Measurements from ENCODE around the gene KRT1. TPM values are rescaled to one million over a fixed set of nuclear protein-coding genes. Genes with fewer than 3 reads are reported as not detected.

Gene KRT1
- total RNA-seq, 5 donors from 2014 or later (not counting 1 experiment from before 2014, with no cell fraction given): 0.19 to 57.7 (median 10.0) TPM

DNA sequence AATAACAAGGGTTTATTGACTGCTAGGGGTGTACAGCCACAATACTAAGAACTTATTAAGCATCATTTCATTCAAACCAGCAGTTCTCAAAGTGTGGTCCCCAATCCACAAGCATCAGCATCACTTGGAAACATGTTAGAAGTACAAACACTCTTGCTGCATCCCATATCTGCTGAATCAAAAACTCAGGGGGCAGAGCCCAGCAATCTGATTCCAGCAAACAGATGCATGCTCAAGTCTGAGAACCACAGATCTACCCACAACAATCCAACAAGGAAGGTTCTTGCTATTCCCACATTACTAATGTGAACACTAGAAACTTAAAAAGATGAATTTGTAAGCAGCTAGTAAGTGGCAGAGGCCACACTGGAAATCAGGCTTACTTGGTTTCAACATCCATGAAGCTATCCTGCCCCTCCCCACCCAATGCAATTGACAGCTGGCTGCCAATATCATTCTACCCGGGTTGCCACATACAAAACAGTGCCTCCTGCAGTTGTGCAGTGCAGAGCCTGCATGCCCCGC lies 16.9 kb upstream of the KRT1 start:
- DNase-seq (no peak), ATAC-seq (replicated peaks in 1 of 4) (no peak)
- CTCF ChIA-PET: no interaction called here
- POLR2A ChIA-PET: no interaction called here
- H3K4me1 ChIP-seq (ENCODE audit: control insufficient read depth in 1 of 2, extremely low read depth in 1 of 2, insufficient read depth in 2 of 2, low read length in 2 of 2): peaks cover 0 to 3% of the 10 kb centered on the region in 2 experiments
- no peak overlapping the region for H3K4me3 ChIP-seq (ENCODE audit: control insufficient read depth in 1 of 2, extremely low read depth in 1 of 2, low read length in 1 of 2)
- Mint-ChIP-seq H3K36me3 (no peaks in the 10 kb centered on the region), H3K9me3 (no peaks in the 10 kb centered on the region), H3K27me3 (peaks cover 8 to 18% of the 10 kb centered on the region in 2 donors), H3K4me1 (peaks cover 10 to 13% (median 13%) of the 10 kb centered on the region in 3 donors), H3K4me3 (no peak overlapping the region), H3K27ac (no peak overlapping the region)
- no peaks in the 10 kb centered on the region for H3K36me3 ChIP-seq (ENCODE audit: control insufficient read depth in 2 of 2, extremely low read depth in 1 of 2, insufficient read depth in 1 of 2, low read length in 1 of 2)
- no peak overlapping the region for H3K27ac ChIP-seq (ENCODE audit: low read length)
- peaks cover 0 to 37% of the 10 kb centered on the region in 2 experiments for H3K27me3 ChIP-seq (replicated peaks in 1 of 2; ENCODE audit: control insufficient read depth in 2 of 2, extremely low read depth in 1 of 2, insufficient read depth in 2 of 2, low read length in 1 of 2)
- 33% methylated on average over 1 of the region's 2 CpGs for WGBS (ENCODE audit: insufficient coverage)
- no peaks in the 10 kb centered on the region for H3K9me3 ChIP-seq

DNA sequence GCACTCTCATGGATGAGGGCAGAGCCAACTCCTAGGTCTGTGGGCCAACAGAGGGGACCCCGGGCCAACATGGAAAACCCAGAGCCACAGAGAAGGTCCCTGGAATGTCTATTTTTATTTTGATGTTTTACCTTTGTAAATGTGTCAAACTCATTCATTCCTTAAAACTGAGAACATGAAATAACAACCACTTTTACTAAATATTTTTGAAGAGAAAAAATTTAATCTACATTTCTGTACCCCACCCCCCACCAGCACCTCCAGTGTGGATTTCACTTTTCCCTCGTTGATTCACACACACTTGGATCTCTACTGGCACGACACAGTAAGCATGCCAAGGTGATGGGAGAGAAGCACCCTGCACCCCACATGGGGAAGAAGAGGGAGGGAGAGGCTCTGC lies 16.4 kb upstream of the KRT1 start:
- WGBS (ENCODE audit: insufficient coverage): no CpG with 5 or more reads among the region's 3 CpGs
- Mint-ChIP-seq H3K4me1 (peaks cover 16 to 19% (median 18%) of the 10 kb centered on the region in 3 donors), H3K9me3 (no peaks in the 10 kb centered on the region), H3K4me3 (no peak overlapping the region), H3K27ac (no peak overlapping the region), H3K27me3 (peaks cover 3 to 14% of the 10 kb centered on the region in 2 donors), H3K36me3 (no peaks in the 10 kb centered on the region)
- DNase-seq (no peak), ATAC-seq (replicated peaks in 1 of 4) (no peak)
- Histone ChIP-seq H3K36me3 (ENCODE audit: control insufficient read depth in 2 of 2, extremely low read depth in 1 of 2, insufficient read depth in 1 of 2, low read length in 1 of 2) (no peaks in the 10 kb centered on the region), H3K4me3 (ENCODE audit: control insufficient read depth in 1 of 2, extremely low read depth in 1 of 2, low read length in 1 of 2) (no peak overlapping the region), H3K9me3 (no peaks in the 10 kb centered on the region), H3K4me1 (ENCODE audit: control insufficient read depth in 1 of 2, extremely low read depth in 1 of 2, insufficient read depth in 2 of 2, low read length in 2 of 2) (peaks cover 3 to 9% of the 10 kb centered on the region in 2 experiments), H3K27ac (ENCODE audit: low read length) (no peak overlapping the region), H3K27me3 (replicated peaks in 1 of 2; ENCODE audit: control insufficient read depth in 2 of 2, extremely low read depth in 1 of 2, insufficient read depth in 2 of 2, low read length in 1 of 2) (peaks cover 0 to 38% of the 10 kb centered on the region in 2 experiments)
- CTCF ChIA-PET: no interaction called here
- POLR2A ChIA-PET: no interaction called here

DNA sequence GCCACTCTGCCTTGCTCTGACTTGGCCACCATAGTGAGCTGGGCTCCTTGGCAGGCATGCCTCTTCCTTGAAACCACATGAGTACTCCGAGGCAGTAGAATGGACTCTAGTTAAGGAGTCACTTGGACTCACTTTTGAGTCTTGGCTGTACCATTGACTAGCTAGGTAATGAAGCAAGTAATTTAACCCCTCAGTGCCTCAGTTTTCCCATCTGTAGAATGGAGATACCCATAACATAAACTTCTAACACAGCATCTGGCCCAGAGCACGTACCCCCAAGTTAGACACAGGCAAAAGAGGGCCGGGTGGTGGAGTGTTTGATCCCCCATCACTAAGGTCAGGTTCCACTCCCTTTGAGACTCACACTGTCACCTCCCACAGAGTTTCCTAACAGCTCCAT lies 14.8 kb upstream of the KRT1 start:
- CTCF ChIA-PET: no interaction called here

DNA sequence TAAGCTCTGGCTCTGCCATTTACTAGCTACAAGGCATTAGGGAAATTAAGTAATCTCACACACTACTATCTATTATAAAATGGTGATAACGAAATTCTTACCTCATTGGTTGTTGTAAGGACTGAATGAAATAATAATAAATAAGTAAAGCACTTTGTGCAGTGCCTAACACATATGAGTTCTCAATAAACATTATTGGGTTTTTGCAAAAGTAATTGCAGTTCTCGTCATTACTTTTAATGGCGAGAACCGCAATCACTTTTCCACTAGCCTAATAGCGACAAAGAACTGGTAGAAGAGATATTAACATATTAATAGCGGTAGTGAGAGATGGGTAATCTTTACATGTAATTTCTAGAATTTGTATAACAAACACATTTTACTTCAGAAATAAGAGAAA lies 13.9 kb upstream of the KRT1 start:
- no peak overlapping the region for H3K4me3 ChIP-seq (ENCODE audit: control insufficient read depth in 1 of 2, extremely low read depth in 1 of 2, low read length in 1 of 2)
- peaks cover 0 to 25% of the 10 kb centered on the region in 2 experiments for H3K27me3 ChIP-seq (replicated peaks in 1 of 2; ENCODE audit: control insufficient read depth in 2 of 2, extremely low read depth in 1 of 2, insufficient read depth in 2 of 2, low read length in 1 of 2)
- Mint-ChIP-seq H3K9me3 (no peaks in the 10 kb centered on the region), H3K4me1 (peaks cover 35 to 41% (median 39%) of the 10 kb centered on the region in 3 donors), H3K36me3 (no peaks in the 10 kb centered on the region), H3K27me3 (peaks cover 3 to 12% of the 10 kb centered on the region in 2 donors), H3K27ac (no peak overlapping the region), H3K4me3 (no peak overlapping the region)
- H3K4me1 ChIP-seq (ENCODE audit: control insufficient read depth in 1 of 2, extremely low read depth in 1 of 2, insufficient read depth in 2 of 2, low read length in 2 of 2): peaks cover 3 to 23% of the 10 kb centered on the region in 2 experiments
- H3K9me3 ChIP-seq: no peaks in the 10 kb centered on the region
- H3K27ac ChIP-seq (ENCODE audit: low read length): no peak overlapping the region
- DNase-seq (no peak), ATAC-seq (replicated peaks in 1 of 4) (no peak)
- no CpG with 5 or more reads among the region's 6 CpGs for WGBS (ENCODE audit: insufficient coverage)
- POLR2A ChIA-PET: interaction anchor here in 1 of 2 donors (0.7 kb wide), 1 partner anchor 119 kb away, joined by 4 read pairs; no protein-coding TSS in a partner anchor
- no peaks in the 10 kb centered on the region for H3K36me3 ChIP-seq (ENCODE audit: control insufficient read depth in 2 of 2, extremely low read depth in 1 of 2, insufficient read depth in 1 of 2, low read length in 1 of 2)
- CTCF ChIA-PET: no interaction called here

More for the DNA sequence above, 14.8 kb upstream of the KRT1 start:
- H3K27ac ChIP-seq (ENCODE audit: low read length): no peak overlapping the region
- no peaks in the 10 kb centered on the region for H3K36me3 ChIP-seq (ENCODE audit: control insufficient read depth in 2 of 2, extremely low read depth in 1 of 2, insufficient read depth in 1 of 2, low read length in 1 of 2)
- no peak for DNase-seq
- H3K27ac Mint-ChIP-seq: no peak overlapping the region
- no peaks in the 10 kb centered on the region for H3K36me3 Mint-ChIP-seq
- H3K4me1 Mint-ChIP-seq: peaks cover 29 to 33% (median 32%) of the 10 kb centered on the region in 3 donors
- H3K4me3 Mint-ChIP-seq: no peak overlapping the region
- WGBS (ENCODE audit: insufficient coverage): no CpG with 5 or more reads among the region's 3 CpGs
- peaks cover 3 to 12% of the 10 kb centered on the region in 2 donors for H3K27me3 Mint-ChIP-seq
- no peaks in the 10 kb centered on the region for H3K9me3 ChIP-seq
- peaks cover 3 to 20% of the 10 kb centered on the region in 2 experiments for H3K4me1 ChIP-seq (ENCODE audit: control insufficient read depth in 1 of 2, extremely low read depth in 1 of 2, insufficient read depth in 2 of 2, low read length in 2 of 2)
- no peak for ATAC-seq (replicated peaks in 1 of 4)
- H3K4me3 ChIP-seq (ENCODE audit: control insufficient read depth in 1 of 2, extremely low read depth in 1 of 2, low read length in 1 of 2): no peak overlapping the region
- peaks cover 0 to 33% of the 10 kb centered on the region in 2 experiments for H3K27me3 ChIP-seq (replicated peaks in 1 of 2; ENCODE audit: control insufficient read depth in 2 of 2, extremely low read depth in 1 of 2, insufficient read depth in 2 of 2, low read length in 1 of 2)
- H3K9me3 Mint-ChIP-seq: no peaks in the 10 kb centered on the region
- POLR2A ChIA-PET: no interaction called here

DNA sequence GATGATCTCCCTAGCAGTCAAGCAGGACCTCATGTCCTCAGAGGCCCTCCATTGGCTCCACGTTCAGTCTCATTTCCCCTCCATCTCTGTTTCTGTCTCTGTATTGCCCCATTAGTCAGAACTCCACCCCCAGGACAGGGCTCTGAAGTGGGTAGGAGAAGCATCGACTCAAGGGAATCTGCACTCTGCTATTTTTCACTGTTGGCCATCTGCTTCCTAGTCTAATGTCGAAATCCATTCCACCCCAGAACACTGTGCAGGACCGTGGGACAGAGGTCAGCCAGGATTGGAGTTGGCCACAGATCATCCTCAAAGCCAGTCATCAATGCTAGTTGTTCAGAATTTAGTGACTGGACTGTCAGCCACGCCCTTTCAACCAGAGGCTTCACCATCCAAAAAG lies 13.1 kb upstream of the KRT1 start:
- Histone ChIP-seq H3K36me3 (ENCODE audit: control insufficient read depth in 2 of 2, extremely low read depth in 1 of 2, insufficient read depth in 1 of 2, low read length in 1 of 2) (no peaks in the 10 kb centered on the region), H3K9me3 (no peaks in the 10 kb centered on the region), H3K27me3 (replicated peaks in 1 of 2; ENCODE audit: control insufficient read depth in 2 of 2, extremely low read depth in 1 of 2, insufficient read depth in 2 of 2, low read length in 1 of 2) (peaks cover 0 to 21% of the 10 kb centered on the region in 2 experiments), H3K4me1 (ENCODE audit: control insufficient read depth in 1 of 2, extremely low read depth in 1 of 2, insufficient read depth in 2 of 2, low read length in 2 of 2) (peaks cover 3 to 23% of the 10 kb centered on the region in 2 experiments), H3K27ac (ENCODE audit: low read length) (no peak overlapping the region), H3K4me3 (ENCODE audit: control insufficient read depth in 1 of 2, extremely low read depth in 1 of 2, low read length in 1 of 2) (no peak overlapping the region)
- CTCF ChIA-PET: no interaction called here
- peak overlapping the region; percentile 59 to 67 for H3K27ac Mint-ChIP-seq
- WGBS (ENCODE audit: insufficient coverage): 20% methylated on average over 1 of the region's 5 CpGs
- DNase-seq (no peak), ATAC-seq (replicated peaks in 1 of 4) (no peak)
- peaks cover 35 to 44% (median 43%) of the 10 kb centered on the region in 3 donors for H3K4me1 Mint-ChIP-seq
- no peaks in the 10 kb centered on the region for H3K9me3 Mint-ChIP-seq
- POLR2A ChIA-PET: no interaction called here
- peaks cover 3 to 16% of the 10 kb centered on the region in 2 donors for H3K27me3 Mint-ChIP-seq
- peak overlapping the region in 1 of 3 donors; percentile 32 for H3K4me3 Mint-ChIP-seq
- H3K36me3 Mint-ChIP-seq: no peaks in the 10 kb centered on the region

DNA sequence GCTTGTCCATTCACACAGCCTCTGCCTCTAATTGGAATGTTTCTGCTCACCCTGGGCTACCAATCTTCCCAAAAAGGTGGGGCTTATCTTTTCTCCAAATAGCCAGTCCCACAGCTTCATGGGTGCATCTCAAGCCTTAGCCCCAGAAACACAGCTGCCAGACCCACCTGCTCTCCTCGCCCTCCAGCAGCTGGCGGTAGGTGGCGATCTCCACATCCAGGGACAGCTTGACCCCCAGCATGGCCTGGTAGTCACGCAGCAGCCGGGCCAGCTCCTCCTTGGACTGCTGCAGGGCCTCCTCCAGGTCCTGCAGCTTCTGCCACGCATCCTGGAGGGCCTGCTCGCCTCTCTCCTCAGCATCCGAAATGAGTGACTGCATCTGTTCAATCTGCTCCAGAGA lies 12.0 kb upstream of the KRT1 start:
- no peaks in the 10 kb centered on the region for H3K9me3 ChIP-seq
- H3K27ac Mint-ChIP-seq: peak overlapping the region in 1 of 2 donors; percentile 45

More for the DNA sequence above, 12.0 kb upstream of the KRT1 start:
- no peak overlapping the region for H3K27ac ChIP-seq (ENCODE audit: low read length)
- DNase-seq: no peak
- POLR2A ChIA-PET: interaction anchor here in 1 of 2 donors (0.6 kb wide), 1 partner anchor 49 kb away, joined by 4 read pairs; no protein-coding TSS in a partner anchor
- peaks cover 0 to 16% of the 10 kb centered on the region in 2 donors for H3K27me3 Mint-ChIP-seq
- 93% methylated on average over 8 of the region's 8 CpGs for WGBS (ENCODE audit: insufficient coverage)
- H3K4me3 Mint-ChIP-seq: peak overlapping the region in 2 of 3 donors; percentile 13 to 89
- no peak overlapping the region for H3K4me3 ChIP-seq (ENCODE audit: control insufficient read depth in 1 of 2, extremely low read depth in 1 of 2, low read length in 1 of 2)
- no peak for ATAC-seq (replicated peaks in 1 of 4)
- CTCF ChIA-PET: no interaction called here
- no peaks in the 10 kb centered on the region for H3K9me3 Mint-ChIP-seq
- H3K4me1 Mint-ChIP-seq: peaks cover 44 to 52% (median 45%) of the 10 kb centered on the region in 3 donors
- no peaks in the 10 kb centered on the region for H3K36me3 Mint-ChIP-seq
- peaks cover 0 to 25% of the 10 kb centered on the region in 2 experiments for H3K27me3 ChIP-seq (replicated peaks in 1 of 2; ENCODE audit: control insufficient read depth in 2 of 2, extremely low read depth in 1 of 2, insufficient read depth in 2 of 2, low read length in 1 of 2)
- no peaks in the 10 kb centered on the region for H3K36me3 ChIP-seq (ENCODE audit: control insufficient read depth in 2 of 2, extremely low read depth in 1 of 2, insufficient read depth in 1 of 2, low read length in 1 of 2)
- peaks cover 3 to 30% of the 10 kb centered on the region in 2 experiments for H3K4me1 ChIP-seq (ENCODE audit: control insufficient read depth in 1 of 2, extremely low read depth in 1 of 2, insufficient read depth in 2 of 2, low read length in 2 of 2)

Data from T-cell (primary cell).